ENCODE data around the gene HS1BP3. TPM values are rescaled to one million over a fixed set of nuclear protein-coding genes. Genes with fewer than 3 reads are reported as not detected.

The HS1BP3 gene
- total RNA-seq, 3 donors from 2014 or later (not counting 1 experiment from before 2014, with no cell fraction given) = 17.4 to 25.7 (median 22.8) TPM

DNA sequence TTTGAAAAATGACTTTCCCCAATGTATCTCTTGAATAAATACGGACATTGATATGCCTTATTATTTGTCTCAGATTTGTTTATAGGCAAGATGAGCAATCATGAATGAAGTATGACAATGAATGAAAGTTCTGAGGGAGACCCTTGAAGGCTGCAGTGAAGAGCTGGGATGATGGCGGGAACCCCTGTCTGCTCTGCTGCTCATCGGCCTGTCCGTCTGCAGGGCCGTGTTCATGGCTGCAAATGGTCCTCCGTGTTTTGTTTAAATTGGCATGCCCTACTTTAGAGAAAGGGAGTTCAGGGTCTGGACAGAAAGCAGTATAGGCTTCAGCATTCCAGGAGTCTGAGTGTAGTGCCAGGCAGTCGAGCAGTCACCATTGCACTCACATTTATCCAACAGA, 1.2 kb upstream of the HS1BP3 start:
- H3K4me3 ChIP-seq (ENCODE audit: low read length) = no peak overlapping the region
- H3K4me1 Mint-ChIP-seq = peaks cover 42 to 45% of the 10 kb centered on the region in 2 donors
- WGBS (ENCODE audit: insufficient coverage) = 100% methylated on average over 7 of the region's 7 CpGs
- H3K27ac Mint-ChIP-seq = peak overlapping the region; percentile 92 to 93
- H3K27ac ChIP-seq (ENCODE audit: low read length) = no peak overlapping the region
- intact Hi-C loops (cut with micrococcal nuclease) = loop anchor here (5.0 kb wide), 1 partner anchor 75 kb away; no protein-coding TSS in a partner anchor
- no peak for DNase-seq
- no peak for ATAC-seq
- no peaks in the 10 kb centered on the region for H3K36me3 Mint-ChIP-seq
- H3K36me3 ChIP-seq (ENCODE audit: control insufficient read depth, insufficient read depth, low read length) = no peaks in the 10 kb centered on the region
- H3K4me3 Mint-ChIP-seq = peak overlapping the region; percentile 83
- H3K27me3 ChIP-seq (ENCODE audit: control insufficient read depth, insufficient read depth, low read length) = no peaks in the 10 kb centered on the region
- TF ChIP-seq CTCF (IDR thresholded peaks at IDR 0.05) = no peak
- H3K9me3 ChIP-seq (ENCODE audit: control insufficient read depth, insufficient read depth, low read length) = no peaks in the 10 kb centered on the region
- no peaks in the 10 kb centered on the region for H3K9me3 Mint-ChIP-seq
- H3K27me3 Mint-ChIP-seq (ENCODE audit: low read depth in 2 of 2) = peaks cover 7 to 10% of the 10 kb centered on the region in 2 donors
- H3K4me1 ChIP-seq (ENCODE audit: control insufficient read depth, insufficient read depth, low read length) = peaks cover 30% of the 10 kb centered on the region

DNA sequence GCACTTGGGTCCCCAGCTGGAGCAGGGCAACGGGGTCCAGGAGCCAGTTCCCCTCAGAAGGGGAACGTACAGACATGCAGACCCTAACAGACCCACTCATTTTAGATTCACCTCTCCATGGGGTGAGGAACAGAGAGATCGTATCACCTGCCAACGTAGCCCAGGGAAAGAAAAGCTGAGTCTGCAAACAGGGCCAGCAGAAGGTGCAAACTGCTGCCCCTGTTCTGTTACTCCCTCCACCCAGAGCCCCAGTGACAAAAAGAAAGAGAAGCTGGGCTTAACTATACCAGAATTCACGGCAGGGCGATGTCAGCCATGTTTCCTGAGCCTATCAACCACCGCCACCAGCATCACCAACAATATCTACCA, 817 bp upstream of the HS1BP3 start:
- ATAC-seq (no peak), DNase-seq (no peak)
- no peak for TF ChIP-seq CTCF (IDR thresholded peaks at IDR 0.05)
- Mint-ChIP-seq H3K27ac (peak overlapping the region; percentile 92 to 93), H3K36me3 (no peaks in the 10 kb centered on the region), H3K4me1 (peaks cover 42 to 45% of the 10 kb centered on the region in 2 donors), H3K4me3 (peak overlapping the region; percentile 83), H3K27me3 (ENCODE audit: low read depth in 2 of 2) (peaks cover 7 to 10% of the 10 kb centered on the region in 2 donors), H3K9me3 (no peaks in the 10 kb centered on the region)
- H3K27ac ChIP-seq (ENCODE audit: low read length) = peak overlapping the region; percentile 82
- intact Hi-C loops (cut with micrococcal nuclease) = loop anchor here (2.0 to 5.0 kb wide), 2 partner anchors 74 to 301 kb away; partner anchors contain the start of gene PUM2
- H3K4me3 ChIP-seq (ENCODE audit: low read length) = peak overlapping the region; percentile 29
- H3K27me3 ChIP-seq (ENCODE audit: control insufficient read depth, insufficient read depth, low read length) = no peaks in the 10 kb centered on the region
- WGBS (ENCODE audit: insufficient coverage) = 72% methylated on average over 6 of the region's 7 CpGs
- peaks cover 30% of the 10 kb centered on the region for H3K4me1 ChIP-seq (ENCODE audit: control insufficient read depth, insufficient read depth, low read length)
- no peaks in the 10 kb centered on the region for H3K36me3 ChIP-seq (ENCODE audit: control insufficient read depth, insufficient read depth, low read length)
- no peaks in the 10 kb centered on the region for H3K9me3 ChIP-seq (ENCODE audit: control insufficient read depth, insufficient read depth, low read length)

DNA sequence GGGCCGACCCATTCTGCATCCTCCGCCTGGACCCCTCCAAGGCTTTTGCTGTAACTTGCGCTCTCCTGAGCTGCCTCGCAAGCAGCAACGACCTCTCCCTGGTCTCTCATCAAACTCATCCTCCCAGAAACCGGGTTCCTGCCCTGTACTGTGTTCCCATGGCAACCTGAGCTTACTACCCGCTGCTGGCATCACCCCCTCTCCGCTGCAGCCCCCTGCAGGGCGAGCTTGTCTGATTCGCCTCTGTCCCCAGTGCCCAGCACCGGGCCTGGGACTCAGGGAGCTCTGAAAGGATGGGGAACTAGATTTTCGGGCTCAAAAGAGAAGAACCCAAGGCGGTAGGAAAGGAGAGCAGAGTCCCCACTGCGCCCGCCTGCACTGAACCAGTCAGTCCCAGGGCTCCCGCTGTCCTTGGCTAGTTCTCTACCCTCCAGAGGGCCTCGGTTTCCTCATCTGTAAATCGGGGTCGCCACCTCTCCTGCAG, 463 bp downstream of the HS1BP3 start:
- Histone ChIP-seq H3K4me1 (ENCODE audit: control insufficient read depth, insufficient read depth, low read length) (peaks cover 30% of the 10 kb centered on the region), H3K9me3 (ENCODE audit: control insufficient read depth, insufficient read depth, low read length) (no peaks in the 10 kb centered on the region), H3K4me3 (ENCODE audit: low read length) (peak overlapping the region; percentile 81), H3K36me3 (ENCODE audit: control insufficient read depth, insufficient read depth, low read length) (peaks cover 5% of the 10 kb centered on the region), H3K27ac (ENCODE audit: low read length) (peak overlapping the region; percentile 88), H3K27me3 (ENCODE audit: control insufficient read depth, insufficient read depth, low read length) (no peaks in the 10 kb centered on the region)
- Mint-ChIP-seq H3K4me3 (peak overlapping the region; percentile 94), H3K4me1 (peaks cover 42 to 49% of the 10 kb centered on the region in 2 donors), H3K9me3 (no peaks in the 10 kb centered on the region), H3K27ac (peak overlapping the region; percentile 92 to 93), H3K36me3 (no peaks in the 10 kb centered on the region), H3K27me3 (ENCODE audit: low read depth in 2 of 2) (peaks cover 4 to 6% of the 10 kb centered on the region in 2 donors)
- DNase-seq = peak in 1 of 2 donors; percentile 62
- 13% methylated on average over 19 of the region's 19 CpGs for WGBS (ENCODE audit: insufficient coverage)
- TF ChIP-seq CTCF (IDR thresholded peaks at IDR 0.05) = no peak
- intact Hi-C loops (cut with micrococcal nuclease) = loop anchor here (2.0 to 5.0 kb wide), 2 partner anchors 73 to 300 kb away; partner anchors contain the start of gene PUM2
- peak in 1 of 3 donors; percentile 4 for ATAC-seq

All from natural killer cell (primary cell).